NB4 (cell line): Measurements from ENCODE around the gene NKX6-1.
A peak's percentile ranks its signal among the peaks of the same experiment; 100 is the strongest.

Experiments used
- DNase-seq: peaks from one replicate; pipeline ENCODE4 v3.0.0; 2010; ENCODE audit warnings: low read depth
- H3K4me3 ChIP-seq: one replicate; pipeline ENCODE4 v1.5.1; 2011; ENCODE audit warnings: mild to moderate bottlenecking, low read depth, low read length, moderate library complexity
- CTCF ChIP-seq: IDR thresholded peaks from one replicate; pipeline ENCODE4 v1.5.1; 2012; ENCODE audit warnings: low read depth, low read length
- MYC ChIP-seq: IDR thresholded peaks from 2 replicates; pipeline ENCODE4 v1.6.1; 2011; ENCODE audit warnings: low read depth, low read length
- POLR2A ChIP-seq: IDR thresholded peaks from 2 replicates; pipeline ENCODE4 v1.6.1; 2011; ENCODE audit warnings: mild to moderate bottlenecking; ENCODE audit not compliant: insufficient read length; ENCODE audit errors: extremely low read depth
- TF ChIP-seq, protein P1 (sequence below): IDR thresholded peaks from 2 replicates; pipeline ENCODE4 v1.6.1; 2011; ENCODE audit warnings: low read depth, low read length

NKX6-1 gene

GRCh38 chr4:84472154-84472553 is 26.9 kb downstream of the NKX6-1 start:
- no peak overlapping the region for H3K4me3 ChIP-seq
- TF ChIP-seq, protein P1, sequence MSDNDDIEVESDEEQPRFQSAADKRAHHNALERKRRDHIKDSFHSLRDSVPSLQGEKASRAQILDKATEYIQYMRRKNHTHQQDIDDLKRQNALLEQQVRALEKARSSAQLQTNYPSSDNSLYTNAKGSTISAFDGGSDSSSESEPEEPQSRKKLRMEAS = no peak
- no peak for TF ChIP-seq MYC
- no peak for TF ChIP-seq POLR2A
- TF ChIP-seq CTCF = no peak
- DNase-seq = no peak

DNA sequence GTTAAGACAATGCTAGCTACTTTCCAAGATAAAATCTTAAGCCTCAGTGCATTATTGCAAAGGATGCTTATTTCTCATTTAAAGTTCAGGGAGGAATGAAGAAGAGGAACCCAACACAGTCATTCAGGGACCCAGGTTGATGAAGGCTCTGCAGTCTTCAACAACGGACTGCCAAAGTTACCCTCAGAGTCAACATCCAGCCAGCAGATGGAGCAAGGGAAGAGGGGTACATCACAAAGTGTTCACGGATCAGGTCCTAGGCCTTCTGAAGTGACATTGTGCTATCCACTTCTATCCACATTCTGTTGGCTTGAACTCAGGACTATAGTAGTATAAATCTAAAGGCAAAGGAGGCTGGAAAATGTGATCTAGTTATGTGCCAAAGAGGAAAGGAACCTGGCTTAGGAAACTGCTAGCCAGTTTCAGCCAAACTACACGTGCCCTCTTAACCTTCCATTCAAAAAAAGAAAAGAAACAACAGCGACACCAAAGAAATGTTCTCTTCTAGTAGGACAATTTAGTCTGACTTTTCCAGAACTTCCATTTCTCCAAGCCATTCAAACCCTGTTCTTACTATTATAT is 28.8 kb downstream of the NKX6-1 start:
- DNase-seq = peak; percentile 31
- no peak overlapping the region for H3K4me3 ChIP-seq
- TF ChIP-seq CTCF (peak; percentile 31), POLR2A (no peak)

GRCh38 chr4:84467601-84468000 is 31.5 kb downstream of the NKX6-1 start:
- H3K4me3 ChIP-seq = no peak overlapping the region
- no peak for TF ChIP-seq POLR2A
- no peak for TF ChIP-seq CTCF
- no peak for TF ChIP-seq MYC
- TF ChIP-seq, protein P1 = no peak
- DNase-seq = no peak

GRCh38 chr4:84459783-84460182 is 39.3 kb downstream of the NKX6-1 start:
- TF ChIP-seq, protein P1 = no peak
- no peak for TF ChIP-seq POLR2A
- DNase-seq = no peak
- H3K4me3 ChIP-seq = no peak overlapping the region

- DNase-seq = no peak
- no peak overlapping the region for H3K4me3 ChIP-seq
- TF ChIP-seq POLR2A (no peak), CTCF (no peak), MYC (no peak)
- TF ChIP-seq, protein P1 = no peak
Measured at GRCh38 chr4:84456157-84456556, 42.9 kb downstream of the NKX6-1 start.

DNA sequence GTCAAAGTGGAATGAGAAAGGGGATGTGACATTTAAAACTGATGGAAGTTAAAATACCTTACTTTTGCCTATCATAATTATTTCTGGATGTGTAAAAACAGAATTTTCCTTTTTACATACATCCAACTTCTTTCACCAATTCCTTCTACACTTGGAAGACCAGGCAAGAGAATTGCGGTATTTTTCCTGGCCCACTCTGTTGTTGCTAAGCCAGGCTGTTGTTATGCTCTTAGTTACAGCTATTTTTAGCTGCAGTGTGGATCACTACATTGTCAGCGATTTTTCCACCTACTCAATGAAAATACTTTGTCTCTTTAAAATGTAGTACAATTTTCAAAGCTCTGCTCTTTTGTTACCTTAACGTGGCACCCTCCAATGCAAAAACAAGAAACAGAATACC is 43.4 kb downstream of the NKX6-1 start:
- no peak for TF ChIP-seq CTCF
- no peak for DNase-seq
- no peak overlapping the region for H3K4me3 ChIP-seq
